CD4-positive, alpha-beta T cell (primary cell): ENCODE measurements around the gene EVA1A. TPM values are rescaled to one million over a fixed set of nuclear protein-coding genes. Genes with fewer than 3 reads are reported as not detected.

Experiments used
- ATAC-seq: fragments of 200-7000 bp; cut with Tn5 transposase; one replicate; pipeline ENCODE4 v1.10.0; 2022; ENCODE audit warnings: mild to moderate bottlenecking; ENCODE audit not compliant: poor library complexity
- CTCF ChIA-PET: fragments of 350-600 bp; sonication (Branson Sonifier 250); formaldehyde crosslinking; loops from one replicate; lab custom pipeline; 2021; ENCODE audit warnings: antibody characterized with exemption, inconsistent platforms; lab: Charles Lee
- POLR2A ChIA-PET: fragments of 350-600 bp; sonication (Branson Sonifier 250); formaldehyde crosslinking; loops from one replicate; lab custom pipeline; 2021; ENCODE audit warnings: antibody characterized with exemption, inconsistent platforms; lab: Charles Lee
- DNase-seq, 14 experiments: peaks; one replicate each; pipeline ENCODE4 v3.0.0-alpha.2; 2013 to 2020; ENCODE audit warnings: mixed read lengths in 2 of 14
- H3K27ac ChIP-seq, 2 donors: one replicate each; pipeline versions ENCODE4 v1.5.1 to v1.7.0; 2013; ENCODE audit warnings: low read length in 2 of 2, low read depth in 1 of 2, mild to moderate bottlenecking in 1 of 2
- H3K27me3 ChIP-seq, 2 experiments: 1 replicate in 1 of 2; 2 replicates in 1 of 2; pipeline versions ENCODE4 v1.6.1 to v1.7.0; 2013; ENCODE audit warnings: low read length in 2 of 2, control low read depth in 1 of 2, mild to moderate bottlenecking in 1 of 2, moderate library complexity in 1 of 2; ENCODE audit not compliant: insufficient read depth in 2 of 2, control insufficient read depth in 1 of 2
- H3K36me3 ChIP-seq: one replicate; pipeline ENCODE4 v1.6.1; 2013; ENCODE audit warnings: low read length, control low read depth; ENCODE audit not compliant: insufficient read depth
- H3K4me1 ChIP-seq: one replicate; pipeline ENCODE4 v1.6.1; 2013; ENCODE audit warnings: low read length, control low read depth; ENCODE audit not compliant: insufficient read depth
- H3K4me3 ChIP-seq: one replicate; pipeline ENCODE4 v1.5.1; 2013; ENCODE audit warnings: mild to moderate bottlenecking, low read length, moderate library complexity
- H3K9me3 ChIP-seq, 2 experiments: 1 replicate in 1 of 2; 2 replicates in 1 of 2; pipeline versions ENCODE4 v1.6.1 to v1.7.0; 2013; ENCODE audit warnings: low read length in 2 of 2, mild to moderate bottlenecking in 2 of 2, control low read depth in 1 of 2, moderate library complexity in 1 of 2; ENCODE audit not compliant: control insufficient read depth in 1 of 2, insufficient read depth in 1 of 2
- H3K27ac Mint-ChIP-seq: one replicate; pipeline ENCODE4 v1.8.0; 2020; ENCODE audit warnings: mixed read lengths
- H3K27me3 Mint-ChIP-seq: one replicate; pipeline ENCODE4 v1.8.0; 2021; ENCODE audit warnings: mixed read lengths
- H3K36me3 Mint-ChIP-seq: one replicate; pipeline ENCODE4 v1.8.0; 2021; ENCODE audit warnings: low read depth, mixed read lengths
- H3K4me1 Mint-ChIP-seq: one replicate; pipeline ENCODE4 v1.8.0; 2021; ENCODE audit warnings: low read depth, mixed read lengths
- H3K4me3 Mint-ChIP-seq: one replicate; pipeline ENCODE4 v1.8.0; 2020; ENCODE audit warnings: mild to moderate bottlenecking, mixed read lengths
- H3K9me3 Mint-ChIP-seq: one replicate; pipeline ENCODE4 v1.8.0; 2020; ENCODE audit warnings: mixed read lengths
- intact Hi-C, 2 experiments: fragments of 100-400 bp; cut with DNase I in 1 of 2; cut with micrococcal nuclease in 1 of 2; formaldehyde crosslinking; loops; one replicate each; pipeline versions ENCODE4 v1.15.1 to v1.9.0; 2023 to 2025; cut with DNase I, micrococcal nuclease
- total RNA-seq, 174 experiments: library from RNA in 2 of 174; stranded (reverse) in 2 of 174; gene quantifications; one replicate each; pipeline ENCODE4 v1.2.3 and lab custom pipeline; 2021 to 2026
- TF ChIP-seq, protein P1 (sequence below): fragments of 200-600 bp; IDR thresholded peaks from one replicate; pipeline ENCODE4 v1.8.0; 2022; ENCODE audit warnings: antibody characterized with exemption, mild to moderate bottlenecking

Gene EVA1A
- total RNA-seq, 2 experiments from 2014 or later = not detected

DNA sequence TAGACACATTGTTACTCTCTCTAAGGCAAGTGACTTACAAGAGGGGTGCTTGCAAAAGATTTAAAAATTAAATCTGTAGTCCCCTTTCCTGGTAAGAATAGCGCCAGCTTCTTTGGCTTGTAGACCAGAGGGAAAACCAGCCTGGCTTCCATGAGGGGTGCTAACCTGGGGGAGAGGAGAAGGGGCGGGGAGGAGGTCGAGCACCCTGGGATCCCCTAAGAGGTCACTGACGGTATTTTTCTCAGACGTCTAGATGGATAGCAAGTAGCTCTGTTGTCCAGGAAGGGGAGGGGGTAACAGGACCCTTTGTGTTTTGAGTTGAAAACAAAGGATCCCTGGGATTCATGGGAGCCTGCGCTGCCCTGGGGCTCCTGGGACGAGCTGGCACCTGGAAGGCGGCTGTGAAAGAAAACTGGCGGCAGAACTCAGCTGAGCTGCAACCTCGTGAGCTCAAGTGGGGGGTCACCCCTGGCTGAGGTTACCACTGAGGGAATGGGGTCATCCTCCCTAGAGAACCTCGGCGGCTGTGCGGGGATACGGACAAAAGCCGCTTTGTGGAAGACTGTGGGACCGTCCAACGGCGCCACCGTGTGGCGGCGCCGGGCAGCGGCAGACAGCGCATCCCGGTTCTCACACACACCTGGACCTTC, 48.1 kb upstream of the EVA1A start:
- H3K9me3 ChIP-seq = no peaks in the 10 kb centered on the region
- TF ChIP-seq, protein P1, sequence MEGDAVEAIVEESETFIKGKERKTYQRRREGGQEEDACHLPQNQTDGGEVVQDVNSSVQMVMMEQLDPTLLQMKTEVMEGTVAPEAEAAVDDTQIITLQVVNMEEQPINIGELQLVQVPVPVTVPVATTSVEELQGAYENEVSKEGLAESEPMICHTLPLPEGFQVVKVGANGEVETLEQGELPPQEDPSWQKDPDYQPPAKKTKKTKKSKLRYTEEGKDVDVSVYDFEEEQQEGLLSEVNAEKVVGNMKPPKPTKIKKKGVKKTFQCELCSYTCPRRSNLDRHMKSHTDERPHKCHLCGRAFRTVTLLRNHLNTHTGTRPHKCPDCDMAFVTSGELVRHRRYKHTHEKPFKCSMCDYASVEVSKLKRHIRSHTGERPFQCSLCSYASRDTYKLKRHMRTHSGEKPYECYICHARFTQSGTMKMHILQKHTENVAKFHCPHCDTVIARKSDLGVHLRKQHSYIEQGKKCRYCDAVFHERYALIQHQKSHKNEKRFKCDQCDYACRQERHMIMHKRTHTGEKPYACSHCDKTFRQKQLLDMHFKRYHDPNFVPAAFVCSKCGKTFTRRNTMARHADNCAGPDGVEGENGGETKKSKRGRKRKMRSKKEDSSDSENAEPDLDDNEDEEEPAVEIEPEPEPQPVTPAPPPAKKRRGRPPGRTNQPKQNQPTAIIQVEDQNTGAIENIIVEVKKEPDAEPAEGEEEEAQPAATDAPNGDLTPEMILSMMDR = peak; percentile 84
- H3K4me3 ChIP-seq = no peak overlapping the region
- Mint-ChIP-seq H3K4me1 (no peaks in the 10 kb centered on the region), H3K27ac (no peak overlapping the region), H3K36me3 (no peaks in the 10 kb centered on the region), H3K4me3 (no peak overlapping the region), H3K27me3 (peaks cover 81% of the 10 kb centered on the region), H3K9me3 (no peaks in the 10 kb centered on the region)
- H3K4me1 ChIP-seq = peaks cover 4% of the 10 kb centered on the region
- no peak overlapping the region for H3K27ac ChIP-seq
- intact Hi-C loops = loop anchor here (1.0 to 10.0 kb wide), 4 partner anchors 544 to 917 kb away; no protein-coding TSS in a partner anchor
- ATAC-seq = peak; percentile 71
- ChIA-PET POLR2A (no interaction called here), CTCF (interaction anchor here (0.7 to 1.1 kb wide), 3 partner anchors 641 to 689 kb away, joined by 3 to 4 read pairs (median 4); no protein-coding TSS in a partner anchor)
- peak; percentile 20 to 68 (median 36) for DNase-seq
- no peaks in the 10 kb centered on the region for H3K36me3 ChIP-seq
- H3K27me3 ChIP-seq = peaks cover 27 to 28% of the 10 kb centered on the region in 2 experiments

DNA sequence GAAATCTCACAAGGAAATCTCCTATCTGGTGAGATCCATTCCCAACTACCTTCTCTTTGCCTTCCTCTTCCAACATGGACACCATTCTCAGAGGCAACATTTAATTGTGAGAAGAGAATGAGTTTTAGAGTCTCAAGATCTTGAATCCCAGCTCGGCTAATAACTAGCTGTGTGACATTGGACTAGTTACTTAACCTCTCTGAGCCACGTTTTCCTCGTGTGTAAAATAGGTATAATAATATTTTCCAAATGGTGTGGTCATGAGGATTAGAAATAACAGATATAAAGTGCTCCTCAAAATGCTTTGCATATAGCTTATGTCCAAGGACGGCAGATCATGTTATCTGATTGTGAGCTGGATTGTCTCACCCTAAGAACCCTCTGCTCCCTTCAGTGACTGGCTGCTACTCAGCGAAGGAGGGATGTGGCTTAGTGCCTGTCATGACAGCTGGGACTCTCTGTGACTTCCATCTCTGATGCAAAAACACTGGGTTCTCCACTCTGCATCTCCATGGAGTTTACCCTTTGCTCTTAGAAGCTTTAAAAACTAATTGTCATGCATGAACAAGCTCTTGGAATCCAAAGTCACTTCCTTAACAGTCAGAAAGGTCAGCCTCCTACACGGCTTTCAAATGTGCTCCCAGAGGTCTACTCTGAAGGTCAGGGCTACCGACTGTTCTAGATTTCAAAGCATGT, 47.4 kb upstream of the EVA1A start:
- no peak overlapping the region for H3K4me3 ChIP-seq
- no peak overlapping the region for H3K27ac ChIP-seq
- ChIA-PET CTCF (interaction anchor here (0.7 to 1.1 kb wide), 2 partner anchors 640 to 688 kb away, joined by 3 to 4 read pairs; no protein-coding TSS in a partner anchor), POLR2A (no interaction called here)
- DNase-seq = no peak
- no peaks in the 10 kb centered on the region for H3K36me3 ChIP-seq
- H3K27me3 ChIP-seq = peaks cover 27 to 28% of the 10 kb centered on the region in 2 experiments
- no peak overlapping the region for H3K4me3 Mint-ChIP-seq
- no peaks in the 10 kb centered on the region for H3K4me1 Mint-ChIP-seq
- no peaks in the 10 kb centered on the region for H3K36me3 Mint-ChIP-seq
- no peak for ATAC-seq
- intact Hi-C loops = loop anchor here (2.0 to 10.0 kb wide), 3 partner anchors 543 to 916 kb away; no protein-coding TSS in a partner anchor
- no peak overlapping the region for H3K27ac Mint-ChIP-seq
- no peaks in the 10 kb centered on the region for H3K9me3 Mint-ChIP-seq
- TF ChIP-seq, protein P1 = no peak
- H3K4me1 ChIP-seq = peaks cover 4% of the 10 kb centered on the region
- H3K9me3 ChIP-seq = no peaks in the 10 kb centered on the region
- H3K27me3 Mint-ChIP-seq = peaks cover 79% of the 10 kb centered on the region

DNA sequence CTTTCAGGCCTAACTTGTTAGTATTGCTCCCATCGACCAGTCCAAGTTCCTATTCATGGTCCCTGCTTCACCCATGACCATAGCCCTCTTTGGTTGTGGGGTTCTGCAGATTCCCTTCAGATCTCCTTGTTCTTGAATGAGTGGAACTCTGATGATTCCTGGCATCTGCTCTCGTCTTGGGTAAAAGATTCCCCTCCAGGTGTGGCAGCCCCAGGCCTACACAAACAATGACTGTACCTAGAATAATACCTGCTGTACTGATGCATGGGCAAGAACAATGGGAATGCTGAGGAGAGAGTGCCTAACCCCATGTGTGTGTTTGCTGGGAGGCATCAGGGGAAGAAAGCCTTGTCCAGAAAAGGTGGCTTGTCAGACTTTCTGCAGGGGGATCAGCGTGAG, 46.7 kb upstream of the EVA1A start:
- no peak overlapping the region for H3K4me3 Mint-ChIP-seq
- CTCF ChIA-PET = no interaction called here
- ATAC-seq (no peak), DNase-seq (no peak)
- H3K36me3 ChIP-seq = no peaks in the 10 kb centered on the region
- H3K4me1 ChIP-seq = peaks cover 4% of the 10 kb centered on the region
- no peaks in the 10 kb centered on the region for H3K4me1 Mint-ChIP-seq
- H3K4me3 ChIP-seq = no peak overlapping the region
- no peak overlapping the region for H3K27ac Mint-ChIP-seq
- no peaks in the 10 kb centered on the region for H3K9me3 Mint-ChIP-seq
- no peaks in the 10 kb centered on the region for H3K36me3 Mint-ChIP-seq
- TF ChIP-seq, protein P1 = no peak
- intact Hi-C loops = loop anchor here (5.0 to 10.0 kb wide), 2 partner anchors 543 to 915 kb away; no protein-coding TSS in a partner anchor
- H3K27me3 ChIP-seq = peaks cover 27 to 28% of the 10 kb centered on the region in 2 experiments
- no peak overlapping the region for H3K27ac ChIP-seq
- H3K27me3 Mint-ChIP-seq = peaks cover 75% of the 10 kb centered on the region
- H3K9me3 ChIP-seq = no peaks in the 10 kb centered on the region
- POLR2A ChIA-PET = no interaction called here
